MM.1S (cell line): ENCODE data around the gene FAM111B.
"Not testable (repeated sequence)": the region's sequence is repeated elsewhere in the genome, so short reads cannot be mapped to it uniquely, and the experiment has no call there.

Experiments
- DNase-seq: peaks from one replicate; pipeline ENCODE4 v3.0.0-alpha.2; 2015
- H2AFZ ChIP-seq: fragments of 300-600 bp; sonication (generic); 2 replicates; pipeline ENCODE4 v1.6.0; 2016; ENCODE audit warnings: antibody characterized with exemption, low read length
- H3F3A ChIP-seq: fragments of 300-600 bp; sonication (generic); 2 replicates; pipeline ENCODE4 v1.6.1; 2016; ENCODE audit warnings: mild to moderate bottlenecking, antibody characterized with exemption, low read length, moderate library complexity, mixed read lengths; ENCODE audit not compliant: insufficient read depth
- H3K27ac ChIP-seq: fragments of 300-600 bp; sonication (generic); 2 replicates; pipeline ENCODE4 v1.5.1; 2016; ENCODE audit warnings: mild to moderate bottlenecking, low read length
- H3K27me3 ChIP-seq: fragments of 300-600 bp; sonication (generic); replicated peaks from 2 replicates; pipeline ENCODE4 v1.6.0; 2016; ENCODE audit warnings: low read length; ENCODE audit not compliant: insufficient read depth
- H3K36me3 ChIP-seq: fragments of 300-600 bp; sonication (generic); replicated peaks from 2 replicates; pipeline ENCODE4 v1.6.1; 2016; ENCODE audit warnings: mild to moderate bottlenecking, low read length, mixed read lengths; ENCODE audit not compliant: insufficient read depth
- H3K4me1 ChIP-seq: fragments of 300-600 bp; sonication (generic); 2 replicates; pipeline ENCODE4 v1.6.1; 2016; ENCODE audit warnings: low read length, mixed read lengths
- H3K4me2 ChIP-seq: fragments of 300-600 bp; sonication (generic); 2 replicates; pipeline ENCODE4 v1.6.0; 2016; ENCODE audit warnings: low read depth, low read length
- H3K4me3 ChIP-seq: fragments of 300-600 bp; sonication (generic); 2 replicates; pipeline ENCODE4 v1.5.1; 2016; ENCODE audit warnings: low read length, mixed read lengths
- H3K79me2 ChIP-seq: fragments of 300-600 bp; sonication (generic); 2 replicates; pipeline ENCODE4 v1.6.1; 2016; ENCODE audit warnings: mixed run types, low read length, mixed read lengths
- H3K9ac ChIP-seq: fragments of 300-600 bp; sonication (generic); 2 replicates; pipeline ENCODE4 v1.6.1; 2016; ENCODE audit warnings: low read length, mixed read lengths
- H3K9me2 ChIP-seq: fragments of 300-600 bp; sonication (generic); replicated peaks from 2 replicates; pipeline ENCODE4 v1.6.1; 2016; ENCODE audit warnings: mild to moderate bottlenecking, low read length, mixed read lengths; ENCODE audit not compliant: insufficient read depth
- H3K9me3 ChIP-seq: fragments of 300-600 bp; sonication (generic); replicated peaks from 2 replicates; pipeline ENCODE4 v1.6.1; 2016; ENCODE audit warnings: mild to moderate bottlenecking, low read length, mixed read lengths; ENCODE audit not compliant: insufficient read depth
- H4K20me1 ChIP-seq: fragments of 300-600 bp; sonication (generic); 2 replicates; pipeline ENCODE4 v1.6.1; 2016; ENCODE audit warnings: mild to moderate bottlenecking, low read length, moderate library complexity, mixed read lengths; ENCODE audit not compliant: insufficient read depth
- EZH2 ChIP-seq: fragments of 300-600 bp; sonication (generic); optimal IDR thresholded peaks from 2 replicates; pipeline ENCODE3; 2017; ENCODE audit warnings: low read depth, mild to moderate bottlenecking, antibody characterized with exemption, low read length, mixed read lengths
- EZH2phosphoT487 ChIP-seq: fragments of 300-600 bp; sonication (generic); IDR thresholded peaks from 2 replicates; pipeline ENCODE4 v1.6.1; 2018; ENCODE audit warnings: antibody characterized with exemption, low read length
- TF ChIP-seq, protein P1 (sequence below): fragments of 300-600 bp; sonication (generic); IDR thresholded peaks from 2 replicates; pipeline ENCODE4 v1.5.1; 2016; ENCODE audit warnings: antibody characterized with exemption, low read length, mixed read lengths

FAM111B gene

DNA sequence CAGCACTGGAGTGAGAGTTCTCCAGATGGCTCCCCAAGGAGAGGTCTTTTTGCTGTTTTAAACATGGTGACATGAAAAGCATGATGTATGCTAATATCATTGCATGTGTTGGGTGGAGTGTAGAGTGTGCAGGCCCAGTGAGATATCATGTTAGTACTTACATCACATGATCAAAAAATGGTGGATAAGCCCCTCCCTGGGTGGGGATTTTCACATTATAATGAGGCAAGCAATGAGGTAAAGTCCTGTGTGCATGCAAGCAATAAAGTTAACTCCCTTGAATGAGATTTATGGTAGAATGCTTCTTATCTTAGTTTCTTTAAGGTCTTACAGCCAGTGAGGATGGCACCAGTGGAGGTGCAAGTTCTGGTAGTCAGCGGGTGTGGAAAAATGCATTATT, 8.5 kb downstream of the FAM111B start:
- no peaks in the 10 kb centered on the region for H3K27me3 ChIP-seq
- peaks cover 3% of the 10 kb centered on the region; the same call in 1 of the 2 replicates for H3K4me1 ChIP-seq
- H3K9ac ChIP-seq = no peak overlapping the region
- no peak overlapping the region for H3K27ac ChIP-seq
- H4K20me1 ChIP-seq = no peaks in the 10 kb centered on the region
- peaks cover 5% of the 10 kb centered on the region for H3F3A ChIP-seq
- H2AFZ ChIP-seq = no peak overlapping the region
- H3K36me3 ChIP-seq = peaks cover 45% of the 10 kb centered on the region
- H3K4me3 ChIP-seq = no peak overlapping the region
- DNase-seq = no peak
- TF ChIP-seq EZH2 = no peak
- no peak for TF ChIP-seq EZH2phosphoT487
- H3K9me2 ChIP-seq = no peaks in the 10 kb centered on the region
- peaks cover 94% of the 10 kb centered on the region for H3K79me2 ChIP-seq
- no peak overlapping the region for H3K4me2 ChIP-seq
- H3K9me3 ChIP-seq = 0 out of 2 replicates have a peak, but pooled peaks cover 3% of the 10 kb centered on the region

DNA sequence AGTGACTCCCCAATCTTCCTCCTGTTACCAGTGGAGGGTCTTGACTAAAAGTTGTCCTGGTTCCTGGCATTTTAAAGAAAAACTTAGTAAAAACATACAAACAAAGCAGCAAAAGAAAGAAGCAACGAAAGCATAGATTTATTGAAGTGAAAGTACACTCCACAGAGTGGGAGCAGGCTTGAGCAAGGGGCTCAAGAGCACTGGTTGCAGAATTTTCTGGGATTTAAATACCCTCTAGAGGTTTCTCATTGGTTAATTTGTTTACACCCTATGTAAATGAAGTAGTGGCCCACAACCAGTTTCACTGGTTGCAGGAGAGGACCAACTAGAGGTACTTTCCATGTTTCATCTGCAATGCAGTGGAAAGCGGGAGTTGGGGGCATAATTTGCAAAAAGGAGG, 10.7 kb downstream of the FAM111B start:
- no peaks in the 10 kb centered on the region for H3K27me3 ChIP-seq
- TF ChIP-seq, protein P1, sequence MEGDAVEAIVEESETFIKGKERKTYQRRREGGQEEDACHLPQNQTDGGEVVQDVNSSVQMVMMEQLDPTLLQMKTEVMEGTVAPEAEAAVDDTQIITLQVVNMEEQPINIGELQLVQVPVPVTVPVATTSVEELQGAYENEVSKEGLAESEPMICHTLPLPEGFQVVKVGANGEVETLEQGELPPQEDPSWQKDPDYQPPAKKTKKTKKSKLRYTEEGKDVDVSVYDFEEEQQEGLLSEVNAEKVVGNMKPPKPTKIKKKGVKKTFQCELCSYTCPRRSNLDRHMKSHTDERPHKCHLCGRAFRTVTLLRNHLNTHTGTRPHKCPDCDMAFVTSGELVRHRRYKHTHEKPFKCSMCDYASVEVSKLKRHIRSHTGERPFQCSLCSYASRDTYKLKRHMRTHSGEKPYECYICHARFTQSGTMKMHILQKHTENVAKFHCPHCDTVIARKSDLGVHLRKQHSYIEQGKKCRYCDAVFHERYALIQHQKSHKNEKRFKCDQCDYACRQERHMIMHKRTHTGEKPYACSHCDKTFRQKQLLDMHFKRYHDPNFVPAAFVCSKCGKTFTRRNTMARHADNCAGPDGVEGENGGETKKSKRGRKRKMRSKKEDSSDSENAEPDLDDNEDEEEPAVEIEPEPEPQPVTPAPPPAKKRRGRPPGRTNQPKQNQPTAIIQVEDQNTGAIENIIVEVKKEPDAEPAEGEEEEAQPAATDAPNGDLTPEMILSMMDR = no peak
- TF ChIP-seq EZH2 (no peak), EZH2phosphoT487 (no peak)
- no peaks in the 10 kb centered on the region for H4K20me1 ChIP-seq
- peaks cover 75% of the 10 kb centered on the region for H3K79me2 ChIP-seq
- no peak overlapping the region for H3K4me2 ChIP-seq
- H3K9me3 ChIP-seq = 0 out of 2 replicates have a peak, but pooled peaks cover 3% of the 10 kb centered on the region
- H3K27ac ChIP-seq = no peak overlapping the region
- H3K9ac ChIP-seq = no peak overlapping the region
- peaks cover 38% of the 10 kb centered on the region for H3K36me3 ChIP-seq
- H3K4me1 ChIP-seq = no peaks in the 10 kb centered on the region
- H3F3A ChIP-seq = peaks cover 12% of the 10 kb centered on the region
- H3K4me3 ChIP-seq = no peak overlapping the region
- H2AFZ ChIP-seq = no peak overlapping the region
- no peak for DNase-seq
- no peaks in the 10 kb centered on the region for H3K9me2 ChIP-seq

DNA sequence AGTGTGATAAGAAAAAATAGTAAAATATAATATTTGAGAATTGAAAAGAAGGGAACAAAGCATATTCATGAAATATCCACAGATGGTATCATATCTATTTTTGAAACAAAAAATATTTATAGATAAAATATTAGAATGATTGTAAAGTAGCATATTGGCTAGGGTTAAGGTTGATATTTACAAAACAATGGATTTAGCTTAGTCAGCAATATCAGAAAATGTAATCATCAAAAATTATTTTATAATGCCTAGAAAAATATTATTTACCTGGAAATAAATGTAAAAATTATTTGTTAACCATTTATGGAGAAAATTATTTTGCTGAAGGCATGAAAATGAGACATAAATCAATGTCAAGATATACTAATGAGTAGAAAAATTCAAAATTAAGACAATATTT, 12.8 kb downstream of the FAM111B start:
- no peak overlapping the region for H3K27ac ChIP-seq
- H3F3A ChIP-seq = peaks cover 16% of the 10 kb centered on the region
- no peak for DNase-seq
- H2AFZ ChIP-seq = no peak overlapping the region
- H3K9me3 ChIP-seq = 0 out of 2 replicates have a peak, but pooled peaks cover 3% of the 10 kb centered on the region
- H3K79me2 ChIP-seq = peaks cover 56% of the 10 kb centered on the region
- H4K20me1 ChIP-seq = no peaks in the 10 kb centered on the region
- no peak overlapping the region for H3K4me2 ChIP-seq
- H3K9ac ChIP-seq = no peak overlapping the region
- TF ChIP-seq EZH2phosphoT487 = no peak
- H3K4me3 ChIP-seq = no peak overlapping the region
- H3K4me1 ChIP-seq = no peaks in the 10 kb centered on the region
- no peaks in the 10 kb centered on the region for H3K27me3 ChIP-seq
- H3K9me2 ChIP-seq = no peaks in the 10 kb centered on the region
- H3K36me3 ChIP-seq = peaks cover 43% of the 10 kb centered on the region

DNA sequence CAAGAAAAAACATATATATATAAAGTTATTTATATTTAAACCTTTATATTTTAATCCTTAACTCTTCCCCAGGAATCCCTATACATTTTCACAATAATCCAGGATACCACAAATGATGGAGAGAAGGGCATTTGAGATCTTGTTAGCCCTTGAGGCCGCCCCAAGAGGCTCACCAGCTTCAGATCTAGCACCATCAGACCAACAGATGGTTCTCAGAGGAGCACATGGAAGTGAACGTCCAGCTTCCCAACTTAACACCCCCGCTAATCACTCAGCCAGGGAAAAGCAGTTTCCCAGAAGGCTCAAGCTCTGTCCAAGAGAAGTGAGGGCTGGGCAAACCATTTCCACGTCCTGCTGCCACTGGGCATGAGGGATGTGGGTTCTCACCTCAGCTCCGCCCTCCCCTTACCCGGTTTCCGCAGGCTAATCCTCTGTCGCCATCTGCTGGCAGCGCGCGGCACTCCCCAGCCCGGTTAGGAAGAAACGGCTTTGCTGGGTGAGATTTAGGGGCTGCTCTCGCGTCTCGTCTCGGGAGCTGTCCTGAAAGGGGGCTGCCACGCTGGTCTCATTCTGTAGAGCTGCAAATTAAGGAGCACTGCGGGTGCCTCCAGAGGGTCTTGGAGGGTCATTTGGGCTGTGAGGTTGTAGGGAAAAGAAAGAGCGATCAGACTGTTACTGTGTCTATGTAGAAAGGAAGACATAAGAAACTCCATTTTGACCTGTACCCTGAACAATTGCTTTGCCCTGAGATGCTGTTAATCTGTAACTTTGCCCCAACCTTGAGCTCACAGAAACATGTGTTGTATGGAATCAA, 28.8 kb downstream of the FAM111B start:
- Histone ChIP-seq H3F3A (no peaks in the 10 kb centered on the region), H3K9me2 (no peaks in the 10 kb centered on the region), H3K36me3 (no peaks in the 10 kb centered on the region; the same call in 1 of the 2 replicates), H2AFZ (0 out of 2 replicates have a peak overlapping the region, but pooled peaks have one; percentile 34), H3K27me3 (no peaks in the 10 kb centered on the region), H3K4me2 (peak overlapping the region; percentile 58; the same call in 1 of the 2 replicates), H3K9me3 (no peaks in the 10 kb centered on the region), H4K20me1 (no peaks in the 10 kb centered on the region), H3K4me3 (no peak overlapping the region), H3K9ac (no peak overlapping the region), H3K4me1 (peaks cover 13% of the 10 kb centered on the region), H3K79me2 (peaks cover 1% of the 10 kb centered on the region; the same call in 1 of the 2 replicates), H3K27ac (no peak overlapping the region)
- TF ChIP-seq EZH2phosphoT487 (no peak), EZH2 (no peak)
- TF ChIP-seq, protein P1 = peak; percentile 99
- DNase-seq = peak; percentile 80

DNA sequence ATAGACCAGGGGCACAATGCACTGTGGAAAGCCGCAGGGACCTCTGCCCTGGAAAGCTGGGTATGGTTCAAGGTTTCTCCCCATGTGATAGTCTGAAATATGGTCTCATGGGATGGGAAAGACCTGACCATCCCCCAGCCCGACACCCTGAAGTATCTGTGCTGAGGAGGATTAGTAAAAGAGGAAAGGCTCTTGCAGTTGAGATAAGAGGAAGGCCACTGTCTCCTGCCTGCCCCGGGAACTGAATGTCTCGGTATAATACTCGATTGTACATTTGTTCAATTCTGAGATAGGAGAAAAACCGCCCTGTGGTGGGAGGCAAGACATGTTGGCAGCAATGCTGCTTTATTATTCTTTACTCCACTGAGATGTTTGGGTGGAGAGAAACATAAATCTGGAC, 29.5 kb downstream of the FAM111B start:
- H2AFZ ChIP-seq, H3K79me2 ChIP-seq, H4K20me1 ChIP-seq, H3K27ac ChIP-seq, H3F3A ChIP-seq, H3K27me3 ChIP-seq, H3K4me3 ChIP-seq, H3K9me2 ChIP-seq, H3K9me3 ChIP-seq, H3K9ac ChIP-seq, DNase-seq, H3K36me3 ChIP-seq, H3K4me2 ChIP-seq: not testable (repeated sequence)
- peaks cover 19% of the 10 kb centered on the region for H3K4me1 ChIP-seq
